Measurements from ENCODE around the gene NFE2L2. TPM values are rescaled to one million over a fixed set of nuclear protein-coding genes. Genes with fewer than 3 reads are reported as not detected.
"Not testable (repeated sequence)": the region's sequence is repeated elsewhere in the genome, so short reads cannot be mapped to it uniquely, and the experiment has no call there.

The NFE2L2 gene
- total and polyA plus RNA-seq, 2 donors = 108 to 149 TPM

DNA sequence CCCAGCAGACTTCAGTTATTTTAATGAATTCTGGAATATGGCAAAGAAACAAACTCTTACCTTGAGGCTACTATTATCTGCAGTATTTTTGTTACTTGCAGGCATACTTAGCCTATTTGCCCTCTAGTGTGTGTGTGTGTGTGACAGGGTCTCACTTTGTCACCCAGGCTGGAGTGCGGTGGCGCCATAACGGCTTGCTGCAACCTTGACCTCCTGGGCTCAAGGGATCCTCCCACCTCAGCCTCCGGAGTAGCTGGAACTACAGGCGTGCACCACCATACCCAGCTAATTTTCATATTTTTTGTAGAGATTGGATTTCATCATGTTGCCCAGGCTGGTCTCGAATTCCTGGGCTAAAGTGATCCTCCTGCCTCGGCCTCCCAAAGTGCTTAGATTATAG, 64.1 kb downstream of the NFE2L2 start:
- WGBS = 95% methylated on average over 7 of the region's 7 CpGs
- not testable (repeated sequence) for H3K36me3 ChIP-seq (ENCODE audit: insufficient read depth); H3K4me3 ChIP-seq (ENCODE audit: low read depth, low read length); H3K4me1 ChIP-seq (ENCODE audit: insufficient read depth); DNase-seq (ENCODE audit: extremely low spot score); H3K27ac ChIP-seq (ENCODE audit: low read depth)

GRCh38 chr2:177195194-177195593, 69.3 kb downstream of the NFE2L2 start:
- no peaks in the 10 kb centered on the region for H3K36me3 ChIP-seq (ENCODE audit: insufficient read depth)
- H3K4me1 ChIP-seq (ENCODE audit: insufficient read depth) = no peaks in the 10 kb centered on the region
- WGBS = 72% methylated on average over 1 of the region's 1 CpG
- H3K4me3 ChIP-seq (ENCODE audit: low read depth, low read length) = no peak overlapping the region
- H3K27ac ChIP-seq (ENCODE audit: low read depth) = no peak overlapping the region
- no peak for DNase-seq (ENCODE audit: extremely low spot score)

- Histone ChIP-seq H3K36me3 (ENCODE audit: insufficient read depth) (no peaks in the 10 kb centered on the region), H3K27ac (ENCODE audit: low read depth) (no peak overlapping the region), H3K4me1 (ENCODE audit: insufficient read depth) (no peaks in the 10 kb centered on the region), H3K4me3 (ENCODE audit: low read depth, low read length) (no peak overlapping the region)
- WGBS = 90% methylated on average over 4 of the region's 4 CpGs
- DNase-seq (ENCODE audit: extremely low spot score) = no peak
Measured at GRCh38 chr2:177193240-177193639, 71.3 kb downstream of the NFE2L2 start.

DNA sequence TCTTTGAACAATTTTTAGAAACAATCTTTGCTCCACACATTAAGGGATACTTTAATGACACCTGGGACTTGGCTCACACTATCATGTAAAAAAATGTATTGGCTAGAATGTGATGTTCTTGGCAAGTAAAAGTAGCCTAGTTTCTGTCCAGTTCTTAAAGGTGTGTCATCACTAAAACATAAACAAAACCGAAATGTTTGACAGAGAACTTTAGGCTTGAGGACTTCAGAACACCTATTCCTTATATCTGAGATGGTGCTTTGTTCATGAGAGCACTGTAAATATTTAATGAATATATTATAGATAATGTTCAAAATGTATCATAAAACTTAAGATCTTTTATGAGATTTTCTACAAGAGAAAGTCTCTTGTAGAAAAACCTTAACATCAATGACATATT, 71.7 kb downstream of the NFE2L2 start:
- H3K27ac ChIP-seq (ENCODE audit: low read depth) = no peak overlapping the region
- H3K4me1 ChIP-seq (ENCODE audit: insufficient read depth) = no peaks in the 10 kb centered on the region
- no peak overlapping the region for H3K4me3 ChIP-seq (ENCODE audit: low read depth, low read length)
- WGBS = 73% methylated on average over 1 of the region's 1 CpG
- DNase-seq (ENCODE audit: extremely low spot score) = no peak
- H3K36me3 ChIP-seq (ENCODE audit: insufficient read depth) = no peaks in the 10 kb centered on the region

DNA sequence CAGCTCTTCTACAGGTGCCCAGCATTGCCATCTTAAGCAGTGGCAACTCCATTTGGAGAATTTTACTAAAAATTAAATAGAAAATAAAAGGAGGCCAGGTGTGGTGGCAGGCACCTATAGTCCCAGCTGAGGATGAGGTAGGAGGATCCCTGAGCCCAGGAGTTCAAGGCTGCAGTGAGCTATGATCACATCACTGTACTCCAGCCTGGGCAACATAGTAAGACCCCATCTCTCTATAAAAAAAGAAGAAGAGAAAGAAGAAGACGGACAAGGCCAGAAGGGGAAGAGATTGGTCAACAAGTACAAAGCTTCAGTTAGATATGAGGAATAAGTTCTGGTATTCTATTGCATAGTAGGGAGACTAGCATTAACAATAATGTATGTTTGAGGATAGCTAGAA, 73.6 kb downstream of the NFE2L2 start:
- Histone ChIP-seq H3K4me3 (ENCODE audit: low read depth, low read length) (no peak overlapping the region), H3K36me3 (ENCODE audit: insufficient read depth) (no peaks in the 10 kb centered on the region), H3K27ac (ENCODE audit: low read depth) (no peak overlapping the region), H3K4me1 (ENCODE audit: insufficient read depth) (no peaks in the 10 kb centered on the region)
- 98% methylated on average over 1 of the region's 1 CpG for WGBS
- no peak for DNase-seq (ENCODE audit: extremely low spot score)

- Histone ChIP-seq H3K4me1 (ENCODE audit: insufficient read depth) (no peaks in the 10 kb centered on the region), H3K27ac (ENCODE audit: low read depth) (no peak overlapping the region), H3K36me3 (ENCODE audit: insufficient read depth) (no peaks in the 10 kb centered on the region), H3K4me3 (ENCODE audit: low read depth, low read length) (no peak overlapping the region)
- no peak for DNase-seq (ENCODE audit: extremely low spot score)
- 89% methylated on average over 7 of the region's 7 CpGs for WGBS
Measured at GRCh38 chr2:177188482-177189469, 75.8 kb downstream of the NFE2L2 start.

DNA sequence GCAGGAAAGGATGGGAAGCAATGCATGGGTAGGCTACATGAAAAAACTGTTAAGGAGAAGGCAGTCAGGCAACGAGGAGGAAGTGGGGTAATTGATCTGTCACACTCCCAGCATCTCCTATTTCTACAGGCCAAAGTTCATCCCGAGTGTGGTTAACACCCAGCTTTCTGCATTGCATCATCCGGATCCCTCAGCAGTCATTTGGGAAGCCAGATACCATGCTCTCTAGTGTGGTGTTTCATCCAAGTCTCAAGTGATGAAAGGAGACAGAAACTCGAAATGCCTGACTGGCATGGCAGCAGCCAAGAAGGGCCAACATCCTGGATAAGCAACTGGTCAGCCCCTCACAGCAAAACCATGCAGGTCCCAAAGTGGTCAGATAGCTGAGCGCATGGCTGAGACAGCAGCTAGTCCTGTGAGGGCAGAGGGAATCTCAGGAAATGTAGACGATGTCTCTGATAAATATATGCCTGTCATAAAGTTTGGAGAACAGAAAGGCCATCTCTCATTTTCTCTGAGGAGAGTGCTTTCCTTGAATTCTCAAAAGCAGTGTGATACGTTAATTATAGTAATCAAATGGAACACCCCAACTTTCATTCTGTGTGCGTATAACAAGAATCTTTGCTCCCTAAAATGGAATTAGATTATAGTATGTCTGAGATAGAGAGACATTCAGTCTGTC, 76.8 kb downstream of the NFE2L2 start:
- Histone ChIP-seq H3K27ac (ENCODE audit: low read depth) (no peak overlapping the region), H3K4me3 (ENCODE audit: low read depth, low read length) (no peak overlapping the region), H3K36me3 (ENCODE audit: insufficient read depth) (no peaks in the 10 kb centered on the region), H3K4me1 (ENCODE audit: insufficient read depth) (no peaks in the 10 kb centered on the region)
- no peak for DNase-seq (ENCODE audit: extremely low spot score)
- 57% methylated on average over 8 of the region's 8 CpGs for WGBS

DNA sequence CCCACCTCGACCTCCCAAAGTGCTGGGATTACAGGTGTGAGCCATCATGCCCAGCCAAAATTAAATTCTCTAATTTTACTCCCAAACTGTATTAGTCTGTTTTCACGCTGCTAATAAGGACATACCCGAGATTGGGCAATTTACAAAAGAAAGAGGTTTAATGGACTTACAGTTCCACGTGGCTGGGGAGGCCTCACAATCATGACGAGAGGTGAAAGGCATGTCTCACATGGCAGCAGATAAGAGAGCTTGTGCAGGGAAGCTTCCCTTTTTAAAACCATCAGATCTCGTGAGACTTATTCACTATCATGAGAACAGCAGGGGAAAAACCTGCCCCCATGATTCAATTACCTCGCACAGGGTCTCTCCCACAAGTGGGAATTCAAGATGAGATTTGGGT, 78.5 kb downstream of the NFE2L2 start:
- not testable (repeated sequence) for H3K27ac ChIP-seq (ENCODE audit: low read depth); DNase-seq (ENCODE audit: extremely low spot score); H3K4me1 ChIP-seq (ENCODE audit: insufficient read depth); H3K4me3 ChIP-seq (ENCODE audit: low read depth, low read length); H3K36me3 ChIP-seq (ENCODE audit: insufficient read depth)
- WGBS = 77% methylated on average over 7 of the region's 7 CpGs

DNA sequence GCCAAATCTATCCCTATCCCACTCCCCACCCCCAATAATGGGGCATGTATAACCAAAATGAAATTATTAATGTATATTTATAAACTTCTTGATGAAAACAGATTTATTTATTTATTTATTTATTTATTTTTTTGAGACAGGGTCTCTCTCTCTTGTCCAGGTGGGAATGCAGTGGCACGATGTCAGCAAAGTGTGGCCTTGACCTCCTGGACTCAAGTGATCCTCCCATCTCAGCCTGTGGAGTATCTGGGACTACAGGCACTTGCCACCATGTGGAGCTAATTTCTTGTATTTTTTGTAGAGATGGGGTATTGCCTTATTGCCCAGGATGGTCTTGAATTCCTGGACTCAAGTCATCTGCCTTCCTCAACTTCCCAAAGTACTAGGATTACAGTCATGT, 79.9 kb downstream of the NFE2L2 start:
- WGBS = 92% methylated on average over 1 of the region's 1 CpG
- Histone ChIP-seq H3K4me1 (ENCODE audit: insufficient read depth) (no peaks in the 10 kb centered on the region), H3K36me3 (ENCODE audit: insufficient read depth) (no peaks in the 10 kb centered on the region), H3K27ac (ENCODE audit: low read depth) (no peak overlapping the region), H3K4me3 (ENCODE audit: low read depth, low read length) (no peak overlapping the region)
- no peak for DNase-seq (ENCODE audit: extremely low spot score)

- no peak overlapping the region for H3K27ac ChIP-seq (ENCODE audit: low read depth)
- no peak for DNase-seq (ENCODE audit: extremely low spot score)
- H3K4me1 ChIP-seq (ENCODE audit: insufficient read depth) = no peaks in the 10 kb centered on the region
- no peak overlapping the region for H3K4me3 ChIP-seq (ENCODE audit: low read depth, low read length)
- H3K36me3 ChIP-seq (ENCODE audit: insufficient read depth) = no peaks in the 10 kb centered on the region
Measured at GRCh38 chr2:177183860-177184259, 80.7 kb downstream of the NFE2L2 start.

Small RNA genes lying within 50 kb of the gene (small RNA-seq; reads per million reads assigned to genes)
- gene MIR3128 (not detected), gene MIR6512 (not detected), gene RF00019 (not detected)

Other genes starting within 250 kb of the NFE2L2 start
- gene HNRNPA3, start 51.9 kb downstream of the NFE2L2 start, total RNA-seq = 129 TPM
- 160 TPM for gene HNRNPA3, start 51.9 kb downstream of the NFE2L2 start, polyA plus RNA-seq
- gene AGPS, start 128.0 kb upstream of the NFE2L2 start, total RNA-seq = 69.7 TPM
- gene AGPS, start 128.0 kb upstream of the NFE2L2 start, polyA plus RNA-seq = 11.2 TPM

All from urinary bladder (tissue), 4 donors.